Right cardiac atrium (tissue), 5 donors: ENCODE results near the gene AQP10. TPM values are rescaled to one million over a fixed set of nuclear protein-coding genes. Genes with fewer than 3 reads are reported as not detected.
A peak's percentile ranks its signal among the peaks of the same experiment; 100 is the strongest.
"Not testable (repeated sequence)": the region's sequence is repeated elsewhere in the genome, so short reads cannot be mapped to it uniquely, and the experiment has no call there.

Experiments used
- ATAC-seq, 2 donors: fragments of 200-7000 bp; cut with Tn5 transposase; one replicate each; pipeline versions ENCODE4 v1.8.0 to v1.9.1; 2020; ENCODE audit warnings: moderate library complexity in 2 of 2, mild to moderate bottlenecking in 1 of 2
- DNase-seq, 3 donors: peaks; one replicate each; pipeline ENCODE4 v3.0.0-alpha.2; 2020
- H3K27ac ChIP-seq: one replicate; pipeline ENCODE4 v1.5.1; 2013; ENCODE audit warnings: mild to moderate bottlenecking, low read length, control low read depth, moderate library complexity
- H3K27me3 ChIP-seq: one replicate; pipeline ENCODE4 v1.6.1; 2013; ENCODE audit not compliant: control insufficient read depth, insufficient read depth
- H3K4me1 ChIP-seq: one replicate; pipeline ENCODE4 v1.6.1; 2013; ENCODE audit warnings: low read length; ENCODE audit not compliant: control insufficient read depth, insufficient read depth
- H3K4me3 ChIP-seq: one replicate; pipeline ENCODE4 v1.5.1; 2013; ENCODE audit warnings: low read length, control low read depth
- H3K9me3 ChIP-seq: one replicate; pipeline ENCODE4 v1.6.1; 2013; ENCODE audit warnings: low read length; ENCODE audit not compliant: control insufficient read depth
- WGBS: extraction: QIAGEN DNeasy Blood & Tissue Kit; methylation state at CpG from one replicate; pipeline ENCODE4 v1.1.7; 2013; 5-methylcytosine and 5-hydroxymethylcytosine counted together
- intact Hi-C, 4 donors: fragments of 100-400 bp; cut with DNase I; formaldehyde crosslinking; loops; one replicate each; pipeline versions ENCODE4 v1.11.0 to v1.14.0; 2022 to 2023
- long read RNA-seq, 4 donors: library from polyadenylated mRNA; unstranded; transcript quantifications; one replicate each; pipeline ENCODE4 v2.0.0, GENCODE V29; 2020 to 2021
- polyA plus RNA-seq: library from polyadenylated mRNA; stranded (reverse); fragments of 200-250 nt; gene quantifications from one replicate; pipeline ENCODE4 v1.2.3, GENCODE V29; 2013
- total RNA-seq, 4 donors: library from RNA; stranded (reverse); fragmentation: NEBNext Ultra II Directional; extraction: Animal tissue kit (Norgen Biotek cat#: 25700); gene quantifications; one replicate each; pipeline ENCODE4 v1.2.1, GENCODE V29; 2021
- donor health status: healthy with polysubstance abuse.
- donor health status: DM: no; HTN: yes; CAD: no.
- donor health status: DM: no; HTN: no; CAD: no.
- donor health status: DM: no; HTN: yes; CAD: no; lungs with severe emphysema.
- donor health status: DM: yes; HTN: yes; CAD: no.

The AQP10 gene
- total RNA-seq: under 1 TPM in 3 of 4 donors, not detected in 1; 0.12 to 0.37 (median 0.19) TPM
- polyA plus RNA-seq: 0.23 TPM
- long read RNA-seq, donor 1: 0 reads
- long read RNA-seq, donor 2: 0 reads
- long read RNA-seq, donor 3: 0 reads
- long read RNA-seq, donor 4: 0 reads

GRCh38 chr1:154320882-154321608 lies at the start of gene AQP10:
Gene AQP10 (plus strand): TSS chr1:154321093. CDS start chr1:154321156, 63 bp downstream.
- peak within 1 kb of the TSS; percentile 12 for H3K27ac ChIP-seq
- peak in 2 of 3 donors; percentile 23 to 57 for DNase-seq
- H3K9me3 ChIP-seq: no peaks in the 10 kb centered on the region
- 9% methylated on average over 9 of the region's 9 CpGs for WGBS
- ATAC-seq: peak; percentile 40 to 69
- H3K4me1 ChIP-seq: no peaks in the 10 kb centered on the region
- intact Hi-C loops: loop anchor here in 1 of 4 donors (10.0 kb wide), 1 partner anchor 96 kb away; the partner anchor contains the start of gene UBAP2L
- no peak within 1 kb of the TSS for H3K4me3 ChIP-seq
- no peaks in the 10 kb centered on the region for H3K27me3 ChIP-seq

DNA sequence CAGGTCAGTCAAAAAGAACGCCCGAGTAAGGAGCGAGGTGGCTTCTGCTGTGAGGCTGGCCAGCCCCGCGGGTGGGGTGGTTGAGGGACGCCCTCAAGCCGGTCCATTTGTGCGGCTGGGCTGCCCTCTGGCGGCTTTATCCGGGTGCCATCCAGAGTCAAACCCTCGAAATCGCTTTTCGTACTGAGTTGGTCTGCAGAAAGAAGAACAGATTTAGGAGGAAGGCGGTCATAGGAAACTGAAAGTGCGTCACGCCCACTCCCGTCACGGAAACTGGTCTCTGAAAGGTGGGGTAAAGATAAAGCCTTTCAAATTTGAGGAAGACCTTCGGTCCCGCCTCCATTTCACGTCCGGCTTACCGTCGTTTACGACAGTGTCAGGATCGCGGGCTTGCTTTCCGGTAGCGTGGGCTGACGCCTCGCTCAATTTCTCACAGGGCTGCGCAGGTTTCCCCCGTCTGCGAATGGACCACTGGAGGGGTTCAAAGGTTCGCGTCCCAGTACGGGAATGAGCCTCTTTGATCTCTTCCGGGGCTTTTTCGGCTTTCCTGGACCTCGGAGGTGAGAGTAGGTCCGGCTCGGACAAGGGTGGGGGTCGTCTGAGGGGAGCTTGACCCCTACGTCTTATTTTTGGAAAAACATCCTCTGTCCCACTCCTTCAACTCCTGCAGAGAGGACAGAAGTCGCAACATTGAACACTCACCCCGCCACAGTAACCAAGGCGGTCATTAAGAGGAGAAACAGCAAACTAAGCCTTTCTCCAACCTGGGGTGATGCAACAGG lies 48.5 kb upstream of the AQP10 start, which contains the start of gene HAX1:
Gene HAX1 (plus strand): TSS at position 413 of the 782 bp plus-strand sequence. CDS start 95 bp downstream, at position 508.
- Histone ChIP-seq H3K4me3 (peak within 1 kb of the TSS; percentile 88), H3K9me3 (no peaks in the 10 kb centered on the region), H3K27me3 (no peaks in the 10 kb centered on the region), H3K4me1 (no peaks in the 10 kb centered on the region), H3K27ac (peak within 1 kb of the TSS; percentile 96)
- WGBS: under 1% methylated on average over 47 of the region's 47 CpGs
- intact Hi-C loops: loop anchor here in 1 of 4 donors (10.0 kb wide), 1 partner anchor 88 kb away; no protein-coding TSS in a partner anchor
- DNase-seq: peak; percentile 94 to 97 (median 96)
- ATAC-seq: peak; percentile 93 to 94

GRCh38 chr1:154272999-154273563 lies 47.8 kb upstream of the AQP10 start:
- no peaks in the 10 kb centered on the region for H3K9me3 ChIP-seq
- peak overlapping the region; percentile 96 for H3K27ac ChIP-seq
- ATAC-seq: peak in 1 of 2 donors; percentile 21
- no peak for DNase-seq
- no peaks in the 10 kb centered on the region for H3K27me3 ChIP-seq
- WGBS: 44% methylated on average over 13 of the region's 13 CpGs
- peak overlapping the region; percentile 88 for H3K4me3 ChIP-seq
- H3K4me1 ChIP-seq: no peaks in the 10 kb centered on the region
- intact Hi-C loops: loop anchor here in 1 of 4 donors (10.0 kb wide), 1 partner anchor 88 kb away; no protein-coding TSS in a partner anchor

DNA sequence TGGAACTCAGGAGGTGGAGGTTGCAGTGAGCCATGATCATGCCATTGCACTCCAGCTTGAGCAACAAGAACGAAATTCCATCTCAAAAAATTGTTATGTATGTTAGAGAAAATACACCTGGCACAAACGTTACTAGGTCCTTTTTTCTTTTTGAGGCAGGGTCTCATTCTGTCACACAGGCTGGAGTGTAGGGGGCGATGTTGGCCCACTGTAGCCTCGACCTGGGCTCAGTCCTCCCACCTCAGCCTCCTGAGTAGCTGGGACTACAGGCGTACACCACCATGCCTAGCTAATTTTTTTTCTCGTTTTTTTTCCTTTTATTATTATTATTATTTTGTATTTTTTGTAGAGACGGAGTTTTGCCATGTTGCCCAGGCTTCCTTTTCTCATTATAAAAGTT lies 44.1 kb upstream of the AQP10 start:
- H3K4me3 ChIP-seq: no peak overlapping the region
- DNase-seq (peak in 1 of 3 donors; percentile 51), ATAC-seq (no peak)
- 89% methylated on average over 7 of the region's 7 CpGs for WGBS
- H3K4me1 ChIP-seq: no peaks in the 10 kb centered on the region
- intact Hi-C loops: loop anchor here in 1 of 4 donors (10.0 kb wide), 1 partner anchor 92 kb away; no protein-coding TSS in a partner anchor
- H3K27me3 ChIP-seq: no peaks in the 10 kb centered on the region
- H3K27ac ChIP-seq: no peak overlapping the region
- H3K9me3 ChIP-seq: no peaks in the 10 kb centered on the region

- DNase-seq, H3K9me3 ChIP-seq, H3K27ac ChIP-seq, H3K4me1 ChIP-seq, H3K27me3 ChIP-seq, intact Hi-C loops, ATAC-seq, H3K4me3 ChIP-seq: not testable (repeated sequence)
- WGBS: 87% methylated on average over 18 of the region's 30 CpGs
Observed at GRCh38 chr1:154287591-154287990, 33.3 kb upstream of the AQP10 start.

DNA sequence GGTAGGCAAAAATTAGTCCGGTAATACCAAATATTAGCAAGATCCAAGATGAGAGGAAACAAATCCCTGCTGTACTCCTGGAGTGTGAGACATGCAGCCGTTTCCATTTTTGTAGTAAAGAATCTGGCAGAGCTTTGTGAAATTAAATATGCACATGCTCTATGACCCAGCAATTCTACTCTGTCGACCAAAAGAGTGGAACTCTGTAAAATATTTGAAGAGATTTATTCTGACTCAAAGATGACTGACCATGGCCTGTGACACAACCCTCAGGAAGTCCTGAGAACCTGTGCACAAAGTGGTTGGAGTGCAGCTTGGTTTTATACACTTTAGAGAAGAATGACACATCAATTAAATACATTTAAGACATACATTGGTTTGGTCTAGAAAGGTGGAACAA lies 32.2 kb upstream of the AQP10 start:
- Histone ChIP-seq H3K4me3 (no peak overlapping the region), H3K27me3 (no peaks in the 10 kb centered on the region), H3K27ac (no peak overlapping the region), H3K4me1 (no peaks in the 10 kb centered on the region), H3K9me3 (no peaks in the 10 kb centered on the region)
- ATAC-seq (no peak), DNase-seq (no peak)
- WGBS: 67% methylated on average over 3 of the region's 3 CpGs
- intact Hi-C loops: no loop called here

GRCh38 chr1:154290921-154291320 lies 30.0 kb upstream of the AQP10 start:
- intact Hi-C loops: no loop called here
- no peak overlapping the region for H3K4me3 ChIP-seq
- H3K27ac ChIP-seq: no peak overlapping the region
- no peaks in the 10 kb centered on the region for H3K4me1 ChIP-seq
- peaks cover 2% of the 10 kb centered on the region for H3K9me3 ChIP-seq
- no peak for DNase-seq
- no peaks in the 10 kb centered on the region for H3K27me3 ChIP-seq
- WGBS: 76% methylated on average over 1 of the region's 1 CpG
- ATAC-seq: no peak

DNA sequence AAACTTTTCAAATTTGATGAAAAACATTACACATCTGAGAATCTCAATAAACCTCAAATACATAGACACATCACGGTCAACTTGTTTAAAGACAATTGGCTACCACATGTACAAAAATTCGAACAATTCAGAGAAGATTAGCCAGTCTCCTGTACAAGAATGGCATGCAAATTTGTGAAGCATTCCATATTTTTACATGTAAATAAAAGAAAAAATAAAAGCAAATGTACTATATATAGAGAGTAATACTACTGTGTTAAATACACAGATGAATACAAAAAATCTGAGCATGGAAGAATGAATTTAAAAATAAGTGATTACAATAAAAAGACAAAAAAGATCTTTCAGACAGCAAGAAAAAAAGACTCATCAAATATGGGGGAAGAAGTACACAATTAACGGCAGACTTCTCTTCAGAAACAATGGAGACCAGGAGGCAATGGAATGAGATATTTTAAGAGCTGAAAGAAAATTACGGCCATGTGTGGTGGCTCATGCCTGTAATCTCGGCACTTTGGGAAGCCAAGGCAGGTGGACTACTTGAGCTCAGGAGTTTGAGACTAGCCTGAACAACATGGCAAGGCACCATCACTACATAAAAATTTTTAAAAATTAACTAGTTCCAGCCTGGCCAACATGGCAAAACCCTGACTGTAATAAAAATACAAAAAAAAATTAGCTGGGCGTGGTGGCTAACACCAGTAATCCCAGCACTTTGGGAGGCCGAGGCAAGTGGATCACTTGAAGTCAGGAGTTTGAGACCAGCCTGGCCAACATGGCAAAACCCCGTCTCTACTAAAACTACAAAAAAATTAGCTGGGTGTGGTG lies 25.3 kb upstream of the AQP10 start:
- Histone ChIP-seq H3K9me3 (peaks cover 2% of the 10 kb centered on the region), H3K27ac (no peak overlapping the region), H3K27me3 (no peaks in the 10 kb centered on the region), H3K4me1 (no peaks in the 10 kb centered on the region), H3K4me3 (no peak overlapping the region)
- WGBS: 78% methylated on average over 8 of the region's 8 CpGs
- DNase-seq (no peak), ATAC-seq (no peak)
- intact Hi-C loops: no loop called here

- intact Hi-C loops: no loop called here
- 59% methylated on average over 1 of the region's 1 CpG for WGBS
Observed at GRCh38 chr1:154301582-154301981, 19.3 kb upstream of the AQP10 start.

GRCh38 chr1:154304664-154305337 lies 16.1 kb upstream of the AQP10 start:
- no peak overlapping the region for H3K27ac ChIP-seq
- H3K9me3 ChIP-seq: no peaks in the 10 kb centered on the region
- ATAC-seq (no peak), DNase-seq (no peak)
- H3K27me3 ChIP-seq: no peaks in the 10 kb centered on the region
- intact Hi-C loops: no loop called here
- no peak overlapping the region for H3K4me3 ChIP-seq
- 79% methylated on average over 9 of the region's 9 CpGs for WGBS
- H3K4me1 ChIP-seq: no peaks in the 10 kb centered on the region

More at GRCh38 chr1:154301582-154301981, 19.3 kb upstream of the AQP10 start:
- Histone ChIP-seq H3K27me3 (no peaks in the 10 kb centered on the region), H3K9me3 (no peaks in the 10 kb centered on the region), H3K27ac (no peak overlapping the region), H3K4me3 (no peak overlapping the region), H3K4me1 (no peaks in the 10 kb centered on the region)
- DNase-seq (no peak), ATAC-seq (no peak)
